RWPE1 (cell line): ENCODE results near the gene FBXO36.
"Not testable (repeated sequence)": the region's sequence is repeated elsewhere in the genome, so short reads cannot be mapped to it uniquely, and the experiment has no call there.

Experiments used
- CTCF ChIA-PET: fragments of 350-600 bp; sonication (Branson Sonifier 250); formaldehyde crosslinking; extraction: SDS; loops from one replicate; lab custom pipeline; 2021; lab: Yijun Ruan, JAX
- POLR2A ChIA-PET: fragments of 400-600 bp; formaldehyde crosslinking; extraction: SDS; loops from one replicate; lab custom pipeline; 2020; ENCODE audit warnings: antibody characterized with exemption; ENCODE audit not compliant: low non-redundant PET; lab: Yijun Ruan, JAX
- DNase-seq: peaks from one replicate; pipeline ENCODE4 v3.0.0; 2012; ENCODE audit warnings: low spot score
- H3K27ac ChIP-seq: fragments of 450-650 bp; 2 replicates; pipeline ENCODE4 v1.5.1; 2017
- TF ChIP-seq, protein P1 (sequence below): fragments of 450-650 bp; conservative IDR thresholded peaks from 2 replicates; pipeline ENCODE4 v1.5.1; 2017; ENCODE audit warnings: low read depth, mild to moderate bottlenecking

Gene FBXO36

DNA sequence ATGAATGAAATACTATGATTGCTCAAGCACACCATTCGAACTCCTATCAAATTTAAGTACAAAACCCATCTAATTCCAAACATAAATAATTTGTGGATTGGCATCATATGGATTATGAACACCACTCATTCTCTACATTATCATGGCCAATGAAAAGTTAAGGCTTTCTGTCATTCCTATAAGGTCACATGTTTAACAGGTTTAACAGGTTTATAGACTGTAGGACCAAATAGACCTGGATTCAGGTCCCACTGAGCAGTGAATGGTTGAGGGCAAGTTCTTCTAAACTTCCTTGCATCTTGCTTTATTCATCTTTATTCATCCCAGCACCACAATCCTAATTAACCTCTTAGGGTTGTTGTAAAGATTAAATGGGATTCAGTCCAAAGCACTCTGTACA, 33.4 kb downstream of the FBXO36 start:
- TF ChIP-seq, protein P1, sequence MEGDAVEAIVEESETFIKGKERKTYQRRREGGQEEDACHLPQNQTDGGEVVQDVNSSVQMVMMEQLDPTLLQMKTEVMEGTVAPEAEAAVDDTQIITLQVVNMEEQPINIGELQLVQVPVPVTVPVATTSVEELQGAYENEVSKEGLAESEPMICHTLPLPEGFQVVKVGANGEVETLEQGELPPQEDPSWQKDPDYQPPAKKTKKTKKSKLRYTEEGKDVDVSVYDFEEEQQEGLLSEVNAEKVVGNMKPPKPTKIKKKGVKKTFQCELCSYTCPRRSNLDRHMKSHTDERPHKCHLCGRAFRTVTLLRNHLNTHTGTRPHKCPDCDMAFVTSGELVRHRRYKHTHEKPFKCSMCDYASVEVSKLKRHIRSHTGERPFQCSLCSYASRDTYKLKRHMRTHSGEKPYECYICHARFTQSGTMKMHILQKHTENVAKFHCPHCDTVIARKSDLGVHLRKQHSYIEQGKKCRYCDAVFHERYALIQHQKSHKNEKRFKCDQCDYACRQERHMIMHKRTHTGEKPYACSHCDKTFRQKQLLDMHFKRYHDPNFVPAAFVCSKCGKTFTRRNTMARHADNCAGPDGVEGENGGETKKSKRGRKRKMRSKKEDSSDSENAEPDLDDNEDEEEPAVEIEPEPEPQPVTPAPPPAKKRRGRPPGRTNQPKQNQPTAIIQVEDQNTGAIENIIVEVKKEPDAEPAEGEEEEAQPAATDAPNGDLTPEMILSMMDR = no peak
- DNase-seq = no peak
- no peak overlapping the region for H3K27ac ChIP-seq
- POLR2A ChIA-PET = no interaction called here
- CTCF ChIA-PET = no interaction called here

DNA sequence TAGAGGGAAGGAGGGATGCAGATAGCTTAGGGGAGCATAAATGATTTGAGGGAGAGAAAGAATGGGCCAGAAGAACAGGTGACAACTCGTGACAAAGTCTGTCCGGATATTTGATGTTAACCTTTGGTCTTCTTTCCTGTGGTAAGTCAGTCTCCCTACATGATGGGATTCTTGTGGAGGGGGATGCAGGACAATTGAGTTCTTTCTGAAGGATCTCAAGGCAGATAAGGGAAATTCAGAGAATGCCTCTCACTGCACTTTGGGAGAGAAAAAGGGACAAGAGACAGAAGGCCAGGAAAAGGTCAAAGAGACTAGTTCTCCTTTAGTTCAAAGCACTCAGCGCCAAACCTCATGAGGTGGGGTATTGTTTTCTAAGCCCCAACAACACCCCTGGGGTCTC, 34.2 kb downstream of the FBXO36 start:
- no peak for DNase-seq
- ChIA-PET POLR2A (no interaction called here), CTCF (no interaction called here)
- no peak overlapping the region for H3K27ac ChIP-seq
- TF ChIP-seq, protein P1 = no peak

DNA sequence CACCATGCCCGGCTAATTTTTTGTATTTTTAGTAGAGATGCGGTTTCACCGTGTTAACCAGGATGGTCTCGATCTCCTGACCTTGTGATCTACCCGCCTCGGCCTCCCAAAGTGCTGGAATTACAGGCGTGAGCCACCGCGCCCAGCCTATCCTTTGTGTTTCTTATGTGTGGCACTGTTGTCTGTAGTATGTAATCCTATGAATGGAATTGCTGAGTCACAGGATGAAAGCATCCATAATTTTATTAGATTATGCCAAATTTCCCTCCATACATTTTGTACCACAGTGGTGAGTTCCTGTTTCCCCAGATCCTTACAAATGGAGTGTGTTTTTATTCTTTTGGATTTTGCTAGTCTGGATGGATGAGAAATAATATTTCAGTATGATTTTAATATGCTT, 41.3 kb downstream of the FBXO36 start:
- H3K27ac ChIP-seq, DNase-seq, CTCF ChIA-PET: not testable (repeated sequence)
- POLR2A ChIA-PET = interaction anchor here (0.7 kb wide), 1 partner anchor 15 kb away, joined by 6 read pairs; no protein-coding TSS in a partner anchor

DNA sequence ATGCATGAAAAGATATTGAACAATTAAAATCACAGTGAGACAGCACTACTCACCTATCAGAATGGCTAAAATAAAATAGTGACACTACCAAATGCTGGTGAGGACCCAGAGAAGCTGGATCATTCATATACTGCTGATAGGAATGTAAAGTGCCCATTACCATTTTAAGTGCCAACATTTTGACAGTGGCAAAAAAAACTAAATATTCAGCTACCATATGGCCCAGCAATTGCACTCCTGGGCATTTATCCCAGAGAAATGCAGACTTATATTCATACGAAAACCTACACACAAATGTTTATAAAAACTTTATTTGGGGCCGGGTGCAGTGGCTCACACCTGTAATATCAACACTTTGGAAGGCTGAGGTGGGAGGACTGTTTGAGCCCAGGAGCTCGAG, 47.6 kb downstream of the FBXO36 start:
- POLR2A ChIA-PET = no interaction called here
- TF ChIP-seq, protein P1 = no peak
- no peak overlapping the region for H3K27ac ChIP-seq
- CTCF ChIA-PET = no interaction called here
- DNase-seq = no peak

DNA sequence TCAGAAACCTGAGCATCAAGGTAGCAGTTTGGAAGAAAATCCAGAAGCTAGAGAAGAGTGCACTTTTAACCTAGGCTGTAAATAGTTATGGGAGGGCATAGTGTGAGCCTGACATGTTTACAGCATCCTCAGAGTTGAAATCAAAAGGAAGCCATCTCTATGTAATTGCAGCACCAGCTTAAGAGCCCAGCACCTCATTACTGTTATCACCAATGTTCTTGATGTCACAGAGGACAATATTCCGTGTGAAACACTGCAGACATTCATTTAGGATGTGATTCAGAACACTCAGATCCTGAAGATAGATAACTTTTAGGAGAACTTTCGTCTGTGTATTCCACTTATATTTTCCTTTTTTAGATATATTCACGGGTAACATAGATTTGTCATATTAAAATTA, 48.1 kb downstream of the FBXO36 start:
- DNase-seq = no peak
- ChIA-PET POLR2A (no interaction called here), CTCF (no interaction called here)
- TF ChIP-seq, protein P1 = no peak
- H3K27ac ChIP-seq = no peak overlapping the region

DNA sequence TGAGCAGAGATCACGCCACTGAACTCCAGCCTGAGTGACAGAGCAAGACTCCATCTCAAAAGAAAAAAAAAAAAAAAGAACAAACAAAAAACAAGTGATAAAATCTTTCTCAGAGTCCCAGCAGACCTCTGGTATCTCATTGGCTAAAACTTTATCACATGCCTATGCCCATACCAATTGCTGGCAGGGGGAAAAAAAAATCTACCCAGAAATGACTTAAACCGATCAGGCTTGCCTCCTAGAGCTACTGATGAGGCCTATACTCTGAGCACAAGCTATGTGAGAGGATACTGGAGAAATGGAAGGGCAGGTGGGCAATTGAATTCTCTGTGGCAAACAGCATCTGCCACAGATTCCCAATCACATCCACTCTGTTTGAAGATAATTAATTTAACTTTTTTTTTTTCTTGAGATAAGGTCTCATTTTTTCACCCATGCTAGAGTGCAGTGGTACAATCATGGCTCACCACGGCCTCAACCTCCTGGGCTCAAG, 49.0 kb downstream of the FBXO36 start:
- ChIA-PET POLR2A (interaction anchor here (0.6 kb wide), 1 partner anchor 54 kb away, joined by 3 read pairs; no protein-coding TSS in a partner anchor), CTCF (no interaction called here)
- no peak overlapping the region for H3K27ac ChIP-seq
- TF ChIP-seq, protein P1 = no peak
- DNase-seq = no peak

DNA sequence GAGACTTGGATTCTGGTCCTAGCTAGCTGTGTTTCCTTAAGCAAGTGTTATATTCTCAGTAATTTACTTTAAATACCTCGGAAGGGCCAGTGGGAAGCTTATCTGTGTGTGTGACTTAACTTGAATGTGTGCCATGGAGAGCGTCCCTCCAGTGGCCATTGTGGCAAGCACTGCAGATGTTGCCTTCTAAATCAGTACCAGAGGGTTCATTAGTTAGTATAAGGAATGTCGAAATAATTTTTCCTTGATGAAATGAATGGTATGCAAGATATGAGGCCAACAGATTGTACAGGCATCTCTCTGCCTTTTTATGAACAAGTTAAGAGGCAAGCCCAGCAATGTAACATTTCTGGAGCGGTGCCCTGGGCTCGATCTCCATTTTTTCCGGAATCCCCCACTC, 52.0 kb downstream of the FBXO36 start:
- H3K27ac ChIP-seq = no peak overlapping the region
- TF ChIP-seq, protein P1 = no peak
- POLR2A ChIA-PET = no interaction called here
- CTCF ChIA-PET = interaction anchor here (0.6 to 0.7 kb wide), 3 partner anchors 34 to 1070 kb away, joined by 3 to 10 read pairs (median 5); no protein-coding TSS in a partner anchor
- DNase-seq = no peak
